Activated naive CD8-positive, alpha-beta T cell treated with anti-CD3 and anti-CD28 coated beads, Interleukin-2, amount 50 U/mL, for 24 hours (primary cell): Measurements from ENCODE around the gene C4orf33.
"Not testable (repeated sequence)": the region's sequence is repeated elsewhere in the genome, so short reads cannot be mapped to it uniquely, and the experiment has no call there.

Experiments
- ATAC-seq: fragments of 150-1000 bp; cut with Tn5 transposase; one replicate; pipeline ENCODE4 v1.10.0; 2021
- DNase-seq: peaks from one replicate; pipeline ENCODE4 v3.0.0; 2021
- H3K27ac Mint-ChIP-seq: one replicate; pipeline ENCODE4 v1.8.0; 2021; ENCODE audit warnings: mild to moderate bottlenecking, mixed read lengths
- H3K27me3 Mint-ChIP-seq: one replicate; pipeline ENCODE4 v1.8.0; 2021; ENCODE audit warnings: mixed read lengths
- H3K36me3 Mint-ChIP-seq: one replicate; pipeline ENCODE4 v1.8.0; 2021; ENCODE audit warnings: low read depth, mixed read lengths
- H3K4me1 Mint-ChIP-seq: one replicate; pipeline ENCODE4 v1.8.0; 2021; ENCODE audit warnings: mixed read lengths
- H3K4me3 Mint-ChIP-seq: one replicate; pipeline ENCODE4 v1.8.0; 2021; ENCODE audit warnings: mild to moderate bottlenecking, moderate library complexity, mixed read lengths
- H3K9me3 Mint-ChIP-seq: one replicate; pipeline ENCODE4 v1.8.0; 2021; ENCODE audit warnings: mixed read lengths

C4orf33 gene

DNA sequence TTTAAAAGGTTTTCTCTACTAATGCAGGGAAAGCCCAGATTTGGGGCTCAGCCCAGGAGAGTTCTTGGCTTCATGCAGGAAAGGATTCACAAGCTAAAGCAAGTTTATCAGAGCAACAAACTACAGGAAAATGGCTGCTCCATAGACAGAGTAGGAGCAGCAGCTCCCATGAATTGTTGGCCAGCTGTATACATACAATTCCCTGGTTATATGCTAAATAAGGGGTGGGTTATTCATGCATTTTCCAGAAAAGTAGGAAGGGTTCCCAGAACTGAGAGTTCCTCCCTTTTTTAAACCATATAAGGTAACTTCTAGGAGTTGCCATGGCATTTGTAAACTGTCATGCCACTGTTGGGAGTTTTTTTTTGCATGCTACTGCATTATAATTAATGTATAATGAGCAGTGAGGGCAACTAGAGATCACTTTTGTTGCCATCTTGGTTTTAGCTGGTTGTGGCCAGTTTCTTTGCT is 2.6 kb downstream of the C4orf33 start:
- no peak overlapping the region for H3K27ac Mint-ChIP-seq
- H3K9me3 Mint-ChIP-seq = no peaks in the 10 kb centered on the region
- DNase-seq (no peak), ATAC-seq (no peak)
- peaks cover 4% of the 10 kb centered on the region for H3K36me3 Mint-ChIP-seq
- H3K4me3 Mint-ChIP-seq = no peak overlapping the region
- H3K4me1 Mint-ChIP-seq = peaks cover 23% of the 10 kb centered on the region
- H3K27me3 Mint-ChIP-seq = no peaks in the 10 kb centered on the region

DNA sequence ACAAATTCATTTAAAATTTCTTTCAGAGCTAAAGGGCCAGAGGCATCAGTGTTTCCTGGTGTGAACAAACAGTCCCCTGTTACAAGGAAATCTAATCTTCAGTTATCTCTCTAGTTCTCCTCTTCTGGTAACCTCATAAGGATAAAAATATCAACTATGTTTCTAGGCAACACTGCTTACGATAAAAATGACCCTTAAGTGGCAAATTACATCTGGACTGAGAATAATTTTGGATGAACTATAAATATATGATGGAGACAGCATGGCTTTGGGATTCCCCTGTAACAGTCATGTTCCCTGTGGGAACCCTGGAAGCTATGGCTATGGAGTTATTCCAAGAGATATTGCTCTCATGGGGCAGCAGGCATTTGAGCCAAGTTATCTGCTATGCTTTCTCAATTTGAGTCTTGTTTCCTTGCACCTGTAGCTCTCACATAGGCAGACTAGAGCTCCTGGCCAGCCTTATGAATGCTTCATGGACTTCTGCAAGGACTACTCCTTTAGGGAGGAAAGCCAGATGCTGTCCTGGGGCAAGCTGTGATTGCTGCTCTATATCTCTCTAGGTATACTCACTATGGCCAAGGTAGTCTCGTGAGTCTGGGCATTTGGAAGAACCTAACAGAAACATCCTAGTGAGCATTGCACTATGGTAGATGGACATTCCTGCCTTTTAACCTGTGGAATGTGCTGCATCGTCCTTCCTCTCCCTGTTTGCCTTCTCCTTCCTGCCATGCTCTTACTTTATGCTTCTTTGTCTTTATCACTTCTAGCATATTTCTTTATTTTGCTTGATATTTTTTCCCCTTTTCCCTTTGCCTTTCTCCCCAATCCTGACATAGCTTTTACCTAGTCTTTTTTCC is 14.2 kb downstream of the C4orf33 start:
- Mint-ChIP-seq H3K27me3 (no peaks in the 10 kb centered on the region), H3K9me3 (no peaks in the 10 kb centered on the region), H3K4me1 (no peaks in the 10 kb centered on the region), H3K4me3 (no peak overlapping the region), H3K27ac (no peak overlapping the region), H3K36me3 (peaks cover 5% of the 10 kb centered on the region)
- no peak for ATAC-seq
- no peak for DNase-seq

- H3K9me3 Mint-ChIP-seq = no peaks in the 10 kb centered on the region
- DNase-seq (no peak), ATAC-seq (no peak)
- H3K4me3 Mint-ChIP-seq = no peak overlapping the region
- H3K27ac Mint-ChIP-seq = no peak overlapping the region
- peaks cover 5% of the 10 kb centered on the region for H3K36me3 Mint-ChIP-seq
- H3K27me3 Mint-ChIP-seq = no peaks in the 10 kb centered on the region
- H3K4me1 Mint-ChIP-seq = no peaks in the 10 kb centered on the region
Observed at GRCh38 chr4:129110931-129111330, 15.0 kb downstream of the C4orf33 start.

- no peaks in the 10 kb centered on the region for H3K27me3 Mint-ChIP-seq
- H3K4me1 Mint-ChIP-seq = no peaks in the 10 kb centered on the region
- no peak overlapping the region for H3K27ac Mint-ChIP-seq
- peaks cover 5% of the 10 kb centered on the region for H3K36me3 Mint-ChIP-seq
- DNase-seq (no peak), ATAC-seq (no peak)
- no peak overlapping the region for H3K4me3 Mint-ChIP-seq
- H3K9me3 Mint-ChIP-seq = no peaks in the 10 kb centered on the region
Observed at GRCh38 chr4:129111919-129112318, 16.0 kb downstream of the C4orf33 start.

DNA sequence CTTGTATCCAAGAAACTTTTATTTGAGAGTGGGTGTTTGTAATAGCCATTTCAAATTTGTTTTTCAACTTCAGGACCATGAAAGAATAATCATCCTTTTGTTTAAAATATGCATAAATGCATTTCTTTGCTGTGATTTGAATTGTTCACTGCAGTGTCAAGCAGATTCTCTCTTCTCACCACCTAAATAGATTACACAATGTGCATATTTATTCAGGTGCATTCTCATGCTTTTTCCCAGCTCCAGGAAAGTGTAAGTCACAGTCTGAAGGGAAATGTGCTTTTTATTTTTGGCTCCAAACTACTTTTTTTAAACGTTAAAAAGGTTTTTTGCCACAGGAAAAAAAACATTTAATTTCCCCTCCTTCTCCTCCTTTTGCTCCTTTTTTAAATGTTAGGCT is 17.5 kb downstream of the C4orf33 start:
- H3K4me3 Mint-ChIP-seq = no peak overlapping the region

DNA sequence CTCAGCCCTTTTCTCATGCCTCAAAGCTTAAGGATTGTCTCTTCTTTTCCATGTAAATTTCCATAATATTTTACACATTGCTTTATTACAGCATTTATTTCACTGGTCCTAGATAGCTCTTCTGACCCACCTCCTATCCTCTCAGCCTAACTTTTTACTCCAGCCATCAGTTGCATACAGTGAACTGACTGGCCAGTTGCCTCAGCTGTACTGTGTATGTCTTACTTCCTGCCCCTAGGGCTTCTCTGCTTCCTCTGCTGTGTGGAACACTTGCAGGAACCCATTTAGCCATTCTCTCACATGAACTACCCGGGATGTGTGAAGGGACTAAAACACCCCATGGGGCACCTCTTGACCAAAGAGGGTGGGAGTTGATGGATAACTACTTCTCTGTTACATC is 18.0 kb downstream of the C4orf33 start:
- Mint-ChIP-seq H3K9me3 (no peaks in the 10 kb centered on the region), H3K36me3 (peaks cover 5% of the 10 kb centered on the region), H3K4me1 (no peaks in the 10 kb centered on the region), H3K4me3 (no peak overlapping the region), H3K27ac (no peak overlapping the region), H3K27me3 (no peaks in the 10 kb centered on the region)
- ATAC-seq (no peak), DNase-seq (no peak)

More for the DNA sequence above, 17.5 kb downstream of the C4orf33 start:
- no peak overlapping the region for H3K27ac Mint-ChIP-seq
- H3K4me1 Mint-ChIP-seq = no peaks in the 10 kb centered on the region
- DNase-seq = no peak
- no peaks in the 10 kb centered on the region for H3K9me3 Mint-ChIP-seq
- no peaks in the 10 kb centered on the region for H3K27me3 Mint-ChIP-seq
- ATAC-seq = no peak
- peaks cover 5% of the 10 kb centered on the region for H3K36me3 Mint-ChIP-seq

DNA sequence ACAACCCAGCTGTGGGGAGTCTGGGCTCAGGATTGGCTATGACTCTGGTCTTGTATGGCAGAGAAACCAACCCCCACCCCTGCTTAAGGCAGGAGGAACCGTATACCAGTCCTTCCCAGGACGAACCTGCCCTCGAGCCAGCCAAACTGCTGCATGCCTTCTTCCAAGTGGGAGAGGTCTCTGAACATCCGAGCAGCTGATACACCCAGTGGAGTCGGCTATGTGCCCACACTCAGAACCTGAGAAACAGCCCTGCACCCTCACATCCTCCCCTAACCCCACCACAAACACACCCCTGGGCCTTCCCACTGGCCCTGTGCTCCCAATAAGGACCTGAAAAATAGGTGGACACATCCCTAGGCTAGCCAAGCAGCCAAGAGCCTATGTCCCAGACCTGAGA is 21.8 kb downstream of the C4orf33 start:
- H3K36me3 Mint-ChIP-seq = no peaks in the 10 kb centered on the region
- ATAC-seq (no peak), DNase-seq (no peak)
- no peak overlapping the region for H3K27ac Mint-ChIP-seq
- H3K4me1 Mint-ChIP-seq = no peaks in the 10 kb centered on the region
- no peaks in the 10 kb centered on the region for H3K27me3 Mint-ChIP-seq
- H3K4me3 Mint-ChIP-seq = no peak overlapping the region
- peaks cover 5% of the 10 kb centered on the region for H3K9me3 Mint-ChIP-seq

DNA sequence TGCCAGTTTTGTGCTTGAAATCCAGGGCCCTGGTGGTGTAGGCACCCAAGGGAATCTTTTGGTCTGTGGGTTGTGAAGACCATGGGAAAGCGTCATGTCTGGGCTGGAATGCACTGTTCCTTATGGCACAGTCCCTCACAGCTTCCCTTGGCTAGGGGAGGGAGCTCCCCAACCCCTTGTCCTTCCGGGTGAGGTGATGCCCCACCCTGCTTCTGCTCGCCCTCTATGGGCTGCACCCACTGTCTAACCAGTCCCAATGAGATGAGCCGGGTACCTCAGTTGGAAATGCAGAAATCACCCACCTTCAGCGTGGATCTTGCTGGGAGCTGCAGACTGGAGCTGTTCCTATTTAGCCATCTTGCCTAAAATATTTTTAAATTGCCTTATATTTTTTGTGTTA is 30.7 kb downstream of the C4orf33 start:
- not testable (repeated sequence) for H3K4me1 Mint-ChIP-seq, DNase-seq, H3K4me3 Mint-ChIP-seq, H3K36me3 Mint-ChIP-seq, H3K27me3 Mint-ChIP-seq, ATAC-seq, H3K27ac Mint-ChIP-seq
- peaks cover 10% of the 10 kb centered on the region for H3K9me3 Mint-ChIP-seq

- DNase-seq (no peak), ATAC-seq (no peak)
- Mint-ChIP-seq H3K4me3 (no peak overlapping the region), H3K27me3 (peaks cover under 1% of the 10 kb centered on the region), H3K27ac (no peak overlapping the region), H3K36me3 (no peaks in the 10 kb centered on the region), H3K9me3 (peaks cover 7% of the 10 kb centered on the region), H3K4me1 (no peaks in the 10 kb centered on the region)
Observed at GRCh38 chr4:129129143-129129542, 33.2 kb downstream of the C4orf33 start.

DNA sequence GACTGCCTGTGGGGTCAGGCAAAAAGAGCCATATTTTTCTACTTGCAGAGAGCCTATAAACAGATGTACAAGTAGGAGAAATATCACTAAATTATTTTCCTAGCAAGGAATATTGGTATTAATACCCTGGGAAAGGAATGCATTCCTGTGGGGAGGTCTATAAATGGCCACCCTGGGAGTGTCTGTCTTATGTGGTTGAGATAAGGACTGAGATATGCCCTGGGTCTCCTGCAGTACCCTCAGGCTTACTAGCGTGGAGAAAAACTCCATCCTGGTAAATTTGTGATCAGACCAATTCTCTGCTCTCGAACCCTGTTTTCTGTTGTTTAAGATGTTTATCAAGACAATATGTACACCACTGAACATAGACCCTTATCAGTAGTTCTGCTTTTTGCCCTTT is 35.4 kb downstream of the C4orf33 start:
- Mint-ChIP-seq H3K27ac (no peak overlapping the region), H3K27me3 (peaks cover 2% of the 10 kb centered on the region), H3K36me3 (no peaks in the 10 kb centered on the region), H3K4me3 (no peak overlapping the region), H3K4me1 (no peaks in the 10 kb centered on the region), H3K9me3 (peaks cover 7% of the 10 kb centered on the region)
- no peak for ATAC-seq
- no peak for DNase-seq

DNA sequence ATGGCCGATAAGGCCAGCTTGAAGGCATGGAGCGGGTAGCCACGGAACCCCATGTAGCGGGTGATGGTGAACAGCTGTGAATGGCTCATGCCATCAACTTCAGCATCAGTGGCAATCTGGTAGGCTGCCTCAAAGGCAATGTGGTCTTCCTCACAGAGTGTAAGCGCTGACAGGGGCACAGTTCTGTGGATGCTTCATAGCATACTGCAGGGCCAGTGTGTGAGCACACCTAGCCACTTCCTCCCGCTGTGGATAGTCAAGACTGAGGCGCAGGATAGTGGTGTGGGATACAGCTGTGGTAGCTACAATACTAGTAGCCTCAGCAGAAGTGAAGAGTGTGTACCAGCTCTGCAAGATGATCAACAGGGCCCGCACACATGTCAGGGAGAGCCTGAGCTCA is 40.5 kb downstream of the C4orf33 start:
- Mint-ChIP-seq H3K27ac (no peak overlapping the region), H3K4me3 (no peak overlapping the region), H3K36me3 (no peaks in the 10 kb centered on the region), H3K9me3 (peaks cover 4% of the 10 kb centered on the region), H3K27me3 (peaks cover 4% of the 10 kb centered on the region), H3K4me1 (no peaks in the 10 kb centered on the region)
- DNase-seq (no peak), ATAC-seq (no peak)

DNA sequence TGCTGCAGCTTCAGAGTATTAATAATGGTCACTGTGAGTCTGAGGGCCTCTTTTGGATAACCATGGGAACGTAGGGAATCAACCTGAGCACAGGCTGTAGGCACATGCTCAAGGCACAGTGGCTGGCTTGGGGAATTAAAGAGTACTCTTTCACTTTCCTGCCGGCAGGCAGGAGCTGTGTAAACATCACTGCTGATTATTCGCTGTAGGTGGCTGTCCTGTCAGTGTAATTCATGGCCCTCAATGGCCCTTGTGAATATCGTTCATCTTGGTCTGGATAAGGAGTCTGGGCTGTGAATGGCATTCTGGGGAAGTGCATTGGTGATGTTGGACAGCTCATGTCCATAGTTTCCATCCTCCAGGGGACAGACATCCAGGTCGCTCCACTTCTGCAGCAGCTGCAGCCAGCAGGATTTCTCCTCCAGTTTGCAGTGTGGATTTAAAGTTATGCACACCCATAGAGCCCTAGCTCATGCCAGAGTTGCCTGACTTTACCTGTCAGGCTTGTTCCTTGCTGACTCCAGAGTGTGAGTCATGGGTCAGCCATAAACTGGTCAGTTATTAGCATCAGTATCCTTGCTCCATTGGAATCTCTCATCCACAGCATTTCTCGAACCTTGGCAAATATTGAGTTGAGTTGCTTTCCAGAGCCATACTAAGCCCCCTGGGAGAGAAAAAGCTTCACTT is 43.0 kb downstream of the C4orf33 start:
- H3K4me1 Mint-ChIP-seq = no peaks in the 10 kb centered on the region
- no peak overlapping the region for H3K4me3 Mint-ChIP-seq
- no peak for DNase-seq
- no peaks in the 10 kb centered on the region for H3K9me3 Mint-ChIP-seq
- peaks cover 4% of the 10 kb centered on the region for H3K27me3 Mint-ChIP-seq
- H3K27ac Mint-ChIP-seq = no peak overlapping the region
- H3K36me3 Mint-ChIP-seq = no peaks in the 10 kb centered on the region
- no peak for ATAC-seq

GRCh38 chr4:129140521-129140920 is 44.6 kb downstream of the C4orf33 start:
- Mint-ChIP-seq H3K27ac (no peak overlapping the region), H3K4me1 (no peaks in the 10 kb centered on the region), H3K36me3 (no peaks in the 10 kb centered on the region), H3K27me3 (peaks cover 2% of the 10 kb centered on the region), H3K9me3 (no peaks in the 10 kb centered on the region), H3K4me3 (no peak overlapping the region)
- DNase-seq (no peak), ATAC-seq (no peak)

- DNase-seq (no peak), ATAC-seq (no peak)
- Mint-ChIP-seq H3K36me3 (no peaks in the 10 kb centered on the region), H3K9me3 (no peaks in the 10 kb centered on the region), H3K4me3 (no peak overlapping the region), H3K27ac (no peak overlapping the region), H3K4me1 (no peaks in the 10 kb centered on the region), H3K27me3 (peaks cover 2% of the 10 kb centered on the region)
Observed at GRCh38 chr4:129143359-129143758, 47.4 kb downstream of the C4orf33 start.

DNA sequence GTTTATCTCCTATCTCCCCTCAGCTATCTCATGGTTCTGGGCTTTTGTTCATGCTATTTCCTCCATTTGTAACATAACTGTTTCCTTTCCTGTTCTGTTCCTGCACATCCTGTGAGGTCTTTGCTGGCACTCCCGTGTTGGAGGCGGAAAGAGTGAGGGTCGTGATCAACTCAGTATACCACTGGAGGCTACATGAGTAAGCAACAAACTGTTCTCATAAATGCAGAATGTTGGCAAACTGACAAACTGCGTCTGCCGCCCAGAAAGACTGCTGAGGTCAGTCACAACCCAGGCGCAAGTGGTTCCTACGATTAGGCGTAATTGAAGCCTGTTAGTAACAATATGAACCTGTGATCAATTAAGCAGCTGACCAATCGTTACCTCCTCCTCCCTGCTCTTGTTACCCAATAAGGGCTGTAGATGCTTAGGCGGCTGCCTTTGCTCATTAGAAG is 48.8 kb downstream of the C4orf33 start:
- peaks cover 2% of the 10 kb centered on the region for H3K27me3 Mint-ChIP-seq
- H3K36me3 Mint-ChIP-seq = no peaks in the 10 kb centered on the region
- H3K4me1 Mint-ChIP-seq = no peaks in the 10 kb centered on the region
- H3K4me3 Mint-ChIP-seq = no peak overlapping the region
- no peak overlapping the region for H3K27ac Mint-ChIP-seq
- H3K9me3 Mint-ChIP-seq = no peaks in the 10 kb centered on the region
- no peak for DNase-seq
- ATAC-seq = no peak
